ENCODE data around the gene AGBL2.

The AGBL2 gene

GRCh38 chr11:47726118-47726442, 10.9 kb upstream of the AGBL2 start:
- DNase-seq (ENCODE audit: insufficient read length, low spot score) (no peak), FAIRE-seq (no peak)
- no peak for TF ChIP-seq CTCF (IDR thresholded peaks at IDR 0.05; ENCODE audit: insufficient read depth, missing control alignments)

- TF ChIP-seq CTCF (IDR thresholded peaks at IDR 0.05; ENCODE audit: insufficient read depth, missing control alignments), result no peak
- no peak for DNase-seq (ENCODE audit: insufficient read length, low spot score)
- no peak for FAIRE-seq
These were observed 10.4 kb upstream of the AGBL2 start for GRCh38 chr11:47725442-47726117.

- TF ChIP-seq CTCF (IDR thresholded peaks at IDR 0.05; ENCODE audit: insufficient read depth, missing control alignments), result no peak
- FAIRE-seq, result no peak
- no peak for DNase-seq (ENCODE audit: insufficient read length, low spot score)
These were observed 9.0 kb upstream of the AGBL2 start for GRCh38 chr11:47724041-47724729.

GRCh38 chr11:47723041-47723440, 7.9 kb upstream of the AGBL2 start:
- no peak for TF ChIP-seq CTCF (IDR thresholded peaks at IDR 0.05; ENCODE audit: insufficient read depth, missing control alignments)
- FAIRE-seq (no peak), DNase-seq (ENCODE audit: insufficient read length, low spot score) (no peak)

- DNase-seq (ENCODE audit: insufficient read length, low spot score) (no peak), FAIRE-seq (no peak)
- no peak for TF ChIP-seq CTCF (IDR thresholded peaks at IDR 0.05; ENCODE audit: insufficient read depth, missing control alignments)
These were observed 5.5 kb upstream of the AGBL2 start for GRCh38 chr11:47720651-47721050.

GRCh38 chr11:47716692-47717091, 1.5 kb upstream of the AGBL2 start:
- DNase-seq (ENCODE audit: insufficient read length, low spot score) (no peak), FAIRE-seq (no peak)
- no peak for TF ChIP-seq CTCF (IDR thresholded peaks at IDR 0.05; ENCODE audit: insufficient read depth, missing control alignments)

GRCh38 chr11:47714554-47715081, 551 bp downstream of the AGBL2 start:
- FAIRE-seq (no peak), DNase-seq (ENCODE audit: insufficient read length, low spot score) (no peak)
- TF ChIP-seq CTCF (IDR thresholded peaks at IDR 0.05; ENCODE audit: insufficient read depth, missing control alignments), result no peak
